Naive B cell (primary cell): ENCODE measurements around the gene IGF2R. TPM values are rescaled to one million over a fixed set of nuclear protein-coding genes. Genes with fewer than 3 reads are reported as not detected.
A peak's percentile ranks its signal among the peaks of the same experiment; 100 is the strongest.
"Not testable (repeated sequence)": the region's sequence is repeated elsewhere in the genome, so short reads cannot be mapped to it uniquely, and the experiment has no call there.

Experiments used
- ATAC-seq, 2 donors: fragments of 150-1000 bp; cut with Tn5 transposase; 2 replicates each; pipeline ENCODE4 v1.10.0; 2021; ENCODE audit warnings: low read depth in 2 of 2, mild to moderate bottlenecking in 2 of 2, moderate library complexity in 2 of 2
- DNase-seq: peaks from one replicate; pipeline ENCODE4 v3.0.0; 2022
- H3K27ac Mint-ChIP-seq, 6 donors: one replicate each; pipeline ENCODE4 v1.8.0; 2020 to 2022; ENCODE audit warnings: mild to moderate bottlenecking in 6 of 6, mixed read lengths in 6 of 6, moderate library complexity in 5 of 6, inconsistent platforms in 2 of 6
- H3K27me3 Mint-ChIP-seq, 3 donors: one replicate each; pipeline ENCODE4 v1.8.0; 2021 to 2022; ENCODE audit warnings: mixed read lengths in 3 of 3, mild to moderate bottlenecking in 1 of 3
- H3K36me3 Mint-ChIP-seq, 2 donors: one replicate each; pipeline ENCODE4 v1.8.0; 2020 to 2022; ENCODE audit warnings: mixed read lengths in 2 of 2, inconsistent platforms in 1 of 2, mild to moderate bottlenecking in 1 of 2
- H3K4me1 Mint-ChIP-seq, 3 donors: one replicate each; pipeline ENCODE4 v1.8.0; 2020 to 2022; ENCODE audit warnings: mixed read lengths in 3 of 3, inconsistent platforms in 1 of 3, mild to moderate bottlenecking in 1 of 3, moderate library complexity in 1 of 3
- H3K4me3 Mint-ChIP-seq, 8 donors: one replicate each; pipeline ENCODE4 v1.8.0; 2020 to 2022; ENCODE audit warnings: mild to moderate bottlenecking in 8 of 8, mixed read lengths in 8 of 8, moderate library complexity in 8 of 8, inconsistent platforms in 2 of 8
- H3K9me3 Mint-ChIP-seq, 7 donors: one replicate each; pipeline ENCODE4 v1.8.0; 2020 to 2022; ENCODE audit warnings: mixed read lengths in 7 of 7, mild to moderate bottlenecking in 5 of 7, inconsistent platforms in 2 of 7, moderate library complexity in 1 of 7
- polyA plus RNA-seq, 6 donors: library from polyadenylated mRNA; unstranded; fragments of 300-500 nt; fragmentation: Illumina TruSeq; gene quantifications; one replicate each; pipeline ENCODE4 v1.2.3, GENCODE V29; 2021; ENCODE audit warnings: low read depth in 6 of 6

IGF2R gene
- polyA plus RNA-seq, 6 donors from 2014 or later, result 2.3 to 12.1 (median 7.0) TPM

DNA sequence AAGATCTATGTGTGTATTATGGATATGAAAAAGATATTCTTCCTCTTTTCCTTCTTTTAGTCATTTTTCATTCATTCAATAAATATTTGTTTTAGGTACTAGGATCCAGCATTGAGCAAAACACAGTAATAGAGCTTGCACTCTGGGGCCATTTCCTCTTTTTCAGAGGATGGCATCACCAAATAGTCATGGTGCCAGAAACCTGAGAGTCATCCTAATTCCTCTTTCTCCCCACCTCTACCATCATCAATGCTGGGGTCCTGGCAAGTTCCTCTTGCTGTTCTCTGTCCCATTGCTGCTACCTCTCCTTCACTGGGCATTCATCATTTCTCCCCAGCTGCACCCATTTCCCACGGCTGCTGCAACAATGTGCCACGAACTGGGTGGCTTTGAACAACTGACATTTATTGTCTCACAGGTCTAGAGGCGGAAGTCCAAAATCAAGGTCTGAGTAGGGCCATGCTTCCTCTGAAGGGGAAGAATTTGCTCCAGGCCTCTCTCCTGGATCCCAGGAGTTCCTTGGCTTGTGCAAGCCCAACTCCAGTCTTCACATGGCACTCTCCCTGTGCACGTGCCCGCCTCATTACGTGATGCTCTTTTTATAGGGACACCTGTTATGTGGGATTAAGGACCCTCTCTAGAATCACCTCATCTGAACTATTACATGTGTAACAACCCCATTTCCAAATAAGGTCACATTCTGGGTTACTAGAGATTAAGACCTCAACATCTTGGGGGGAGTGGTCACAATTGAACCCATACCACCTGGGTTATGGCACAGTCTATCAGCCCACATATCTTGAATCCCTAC is 9.5 kb upstream of the IGF2R start:
- Mint-ChIP-seq H3K27me3 (peaks cover 5 to 8% (median 7%) of the 10 kb centered on the region in 3 donors), H3K9me3 (peaks cover 0 to 1% (median 0%) of the 10 kb centered on the region in 7 donors), H3K27ac (peak overlapping the region in 2 of 6 donors; percentile 68 to 86), H3K36me3 (no peaks in the 10 kb centered on the region), H3K4me3 (no peak overlapping the region), H3K4me1 (peaks cover 9 to 17% (median 14%) of the 10 kb centered on the region in 3 donors)
- DNase-seq, result peak; percentile 65
- ATAC-seq, result peak; percentile 100

- ATAC-seq, result no peak
- Mint-ChIP-seq H3K9me3 (peaks cover 0 to 1% (median 0%) of the 10 kb centered on the region in 7 donors), H3K4me3 (no peak overlapping the region)
Measured at GRCh38 chr6:159959976-159960384, 8.9 kb upstream of the IGF2R start.

GRCh38 chr6:159960485-159960884 is 8.4 kb upstream of the IGF2R start:
- H3K4me3 Mint-ChIP-seq, result no peak overlapping the region
- peaks cover 0 to 1% (median 0%) of the 10 kb centered on the region in 7 donors for H3K9me3 Mint-ChIP-seq
- ATAC-seq (no peak), DNase-seq (no peak)
- H3K27me3 Mint-ChIP-seq, result peaks cover 5 to 7% (median 6%) of the 10 kb centered on the region in 3 donors
- peaks cover 9 to 17% (median 14%) of the 10 kb centered on the region in 3 donors for H3K4me1 Mint-ChIP-seq
- H3K27ac Mint-ChIP-seq, result no peak overlapping the region
- H3K36me3 Mint-ChIP-seq, result no peaks in the 10 kb centered on the region

More at GRCh38 chr6:159959976-159960384, 8.9 kb upstream of the IGF2R start:
- peaks cover 5 to 8% (median 7%) of the 10 kb centered on the region in 3 donors for H3K27me3 Mint-ChIP-seq
- DNase-seq, result no peak
- peaks cover 9 to 17% (median 14%) of the 10 kb centered on the region in 3 donors for H3K4me1 Mint-ChIP-seq
- peak overlapping the region in 1 of 6 donors; percentile 11 for H3K27ac Mint-ChIP-seq
- H3K36me3 Mint-ChIP-seq, result no peaks in the 10 kb centered on the region

DNA sequence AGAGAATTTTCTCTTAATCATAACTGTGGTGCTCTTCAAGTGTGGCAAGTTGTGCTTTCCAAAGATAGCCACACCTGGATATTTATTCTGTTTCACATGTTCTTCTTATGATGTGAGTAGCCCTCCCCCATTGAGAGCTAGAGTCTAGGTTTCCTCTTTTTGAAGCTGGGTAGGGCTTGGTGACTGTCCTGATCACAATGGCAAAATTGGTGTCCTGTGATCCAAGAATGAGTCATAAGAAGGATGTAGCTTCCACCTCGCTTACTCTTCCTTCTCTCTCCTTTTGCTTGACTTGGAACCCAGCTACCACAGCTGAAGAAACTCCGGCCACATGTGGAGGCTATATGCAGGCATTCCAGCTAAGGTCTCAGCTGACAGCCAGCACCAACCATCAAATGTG is 7.4 kb upstream of the IGF2R start:
- peak overlapping the region in 2 of 6 donors; percentile 16 to 71 for H3K27ac Mint-ChIP-seq
- H3K4me3 Mint-ChIP-seq, result no peak overlapping the region
- no peak for DNase-seq
- peaks cover 0 to 7% (median 5%) of the 10 kb centered on the region in 3 donors for H3K27me3 Mint-ChIP-seq
- H3K9me3 Mint-ChIP-seq, result peaks cover 0 to 1% (median 0%) of the 10 kb centered on the region in 7 donors
- no peaks in the 10 kb centered on the region for H3K36me3 Mint-ChIP-seq
- peaks cover 9 to 17% (median 11%) of the 10 kb centered on the region in 3 donors for H3K4me1 Mint-ChIP-seq
- no peak for ATAC-seq

DNA sequence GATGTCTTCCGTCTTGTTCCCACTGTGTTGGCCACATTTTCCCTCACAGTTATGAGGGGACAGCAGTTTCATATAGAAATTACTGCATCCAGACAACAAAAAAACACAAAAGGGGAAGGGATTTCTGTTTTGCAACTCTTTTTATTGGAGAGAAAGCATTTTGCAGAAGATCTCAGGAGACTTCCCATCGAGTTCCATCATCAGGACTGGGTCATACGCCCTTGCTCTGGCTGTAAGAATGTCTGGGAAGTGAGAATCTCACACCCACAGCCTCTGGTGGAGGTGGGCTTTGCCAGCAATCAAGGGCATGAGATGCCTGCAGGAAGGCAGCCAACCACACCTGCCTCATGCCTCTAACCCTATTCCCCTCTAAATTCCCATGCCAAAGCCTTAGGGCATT is 5.8 kb upstream of the IGF2R start:
- Mint-ChIP-seq H3K9me3 (peaks cover 0 to 1% (median 0%) of the 10 kb centered on the region in 7 donors), H3K27ac (no peak overlapping the region), H3K27me3 (peaks cover 0 to 7% (median 5%) of the 10 kb centered on the region in 3 donors), H3K4me3 (no peak overlapping the region), H3K4me1 (peaks cover 10 to 17% (median 11%) of the 10 kb centered on the region in 3 donors), H3K36me3 (no peaks in the 10 kb centered on the region)
- ATAC-seq, result no peak
- no peak for DNase-seq

- Mint-ChIP-seq H3K4me3 (no peak overlapping the region), H3K27me3 (peaks cover 0 to 7% (median 5%) of the 10 kb centered on the region in 3 donors), H3K4me1 (peaks cover 7 to 13% (median 10%) of the 10 kb centered on the region in 3 donors), H3K36me3 (no peaks in the 10 kb centered on the region), H3K27ac (no peak overlapping the region), H3K9me3 (no peaks in the 10 kb centered on the region)
- ATAC-seq (no peak), DNase-seq (no peak)
Measured at GRCh38 chr6:159964046-159964445, 4.8 kb upstream of the IGF2R start.

DNA sequence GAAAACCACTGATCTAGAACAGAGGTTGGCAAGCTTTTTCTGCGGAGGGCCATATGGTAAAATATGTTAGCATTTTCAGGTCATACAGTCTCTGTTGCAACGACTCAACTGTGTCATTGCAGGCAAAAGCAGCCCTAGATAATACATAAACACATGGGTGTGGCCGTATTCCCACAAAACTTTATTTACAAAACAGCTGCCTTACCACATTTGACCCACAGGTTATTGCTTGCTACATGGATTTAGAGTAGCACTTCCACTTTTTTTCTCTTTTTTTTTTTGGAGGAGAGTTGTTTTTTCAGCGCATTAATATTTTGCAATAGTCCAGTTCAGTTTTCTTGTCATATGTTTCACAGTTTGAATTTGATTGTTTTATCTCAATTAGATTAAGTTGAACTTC is 2.5 kb upstream of the IGF2R start:
- ATAC-seq (no peak), DNase-seq (no peak)
- peaks cover 10 to 21% (median 12%) of the 10 kb centered on the region in 3 donors for H3K4me1 Mint-ChIP-seq
- H3K27ac Mint-ChIP-seq, result peak overlapping the region in 1 of 6 donors; percentile 15
- no peaks in the 10 kb centered on the region for H3K9me3 Mint-ChIP-seq
- H3K36me3 Mint-ChIP-seq, result no peaks in the 10 kb centered on the region
- H3K4me3 Mint-ChIP-seq, result peak overlapping the region in 1 of 8 donors; percentile 40
- peaks cover 0 to 5% (median 3%) of the 10 kb centered on the region in 3 donors for H3K27me3 Mint-ChIP-seq

- Mint-ChIP-seq H3K36me3 (no peaks in the 10 kb centered on the region), H3K27ac (peak overlapping the region in 2 of 6 donors; percentile 21 to 42), H3K27me3 (peaks cover 0 to 4% (median 3%) of the 10 kb centered on the region in 3 donors), H3K9me3 (no peaks in the 10 kb centered on the region), H3K4me1 (peaks cover 15 to 23% (median 18%) of the 10 kb centered on the region in 3 donors), H3K4me3 (peak overlapping the region in 2 of 8 donors; percentile 63 to 89)
- DNase-seq (no peak), ATAC-seq (no peak)
Measured at GRCh38 chr6:159966981-159967380, 1.9 kb upstream of the IGF2R start.

- H3K27me3 Mint-ChIP-seq, ATAC-seq, DNase-seq, H3K36me3 Mint-ChIP-seq, H3K9me3 Mint-ChIP-seq: not testable (repeated sequence)
- peak overlapping the region in 2 of 6 donors; percentile 42 to 72 for H3K27ac Mint-ChIP-seq
- H3K4me1 Mint-ChIP-seq, result peaks cover 17 to 23% (median 23%) of the 10 kb centered on the region in 3 donors
- H3K4me3 Mint-ChIP-seq, result peak overlapping the region in 4 of 8 donors; percentile 63 to 89 (median 86)
Measured at GRCh38 chr6:159967621-159968020, 1.3 kb upstream of the IGF2R start.

GRCh38 chr6:159969204-159969912 is 476 bp downstream of the IGF2R start:
- peak overlapping the region in 4 of 6 donors; percentile 64 to 92 (median 83) for H3K27ac Mint-ChIP-seq
- no peaks in the 10 kb centered on the region for H3K27me3 Mint-ChIP-seq
- ATAC-seq, result peak; percentile 57 to 62
- no peaks in the 10 kb centered on the region for H3K9me3 Mint-ChIP-seq
- H3K36me3 Mint-ChIP-seq, result no peaks in the 10 kb centered on the region
- peaks cover 30 to 36% (median 35%) of the 10 kb centered on the region in 3 donors for H3K4me1 Mint-ChIP-seq
- peak overlapping the region; percentile 82 to 96 (median 90) for H3K4me3 Mint-ChIP-seq
- DNase-seq, result no peak

DNA sequence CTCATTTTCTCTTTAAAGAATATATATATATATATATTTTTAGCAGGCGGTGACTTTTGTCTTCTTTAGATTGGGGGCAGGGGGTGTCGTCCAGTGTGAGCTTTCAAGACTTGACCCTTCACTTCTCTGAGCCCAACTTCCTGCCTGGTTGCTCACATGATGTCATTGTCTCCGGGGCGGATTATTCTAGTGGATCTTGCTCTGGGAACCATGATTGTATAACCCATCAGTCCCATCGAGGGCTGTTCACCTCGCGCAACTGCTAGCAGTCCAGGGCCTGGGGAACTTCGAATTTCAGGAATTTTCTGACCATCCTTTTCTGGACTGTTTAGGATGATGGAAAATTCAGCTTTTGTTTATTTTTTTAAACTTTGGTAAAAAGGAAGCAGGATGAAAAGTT is 1.0 kb downstream of the IGF2R start:
- Mint-ChIP-seq H3K4me3 (peak overlapping the region; percentile 82 to 96 (median 90)), H3K9me3 (no peaks in the 10 kb centered on the region), H3K27me3 (no peaks in the 10 kb centered on the region), H3K36me3 (no peaks in the 10 kb centered on the region), H3K4me1 (peaks cover 31 to 41% (median 39%) of the 10 kb centered on the region in 3 donors), H3K27ac (peak overlapping the region; percentile 5 to 92 (median 82))
- DNase-seq (no peak), ATAC-seq (no peak)

- H3K9me3 Mint-ChIP-seq, result no peaks in the 10 kb centered on the region
- H3K36me3 Mint-ChIP-seq, result no peaks in the 10 kb centered on the region
- no peak for DNase-seq
- H3K4me1 Mint-ChIP-seq, result peaks cover 35 to 46% (median 44%) of the 10 kb centered on the region in 3 donors
- no peak for ATAC-seq
- peak overlapping the region; percentile 82 to 96 (median 90) for H3K4me3 Mint-ChIP-seq
- H3K27ac Mint-ChIP-seq, result peak overlapping the region in 1 of 6 donors; percentile 7
- H3K27me3 Mint-ChIP-seq, result no peaks in the 10 kb centered on the region
Measured at GRCh38 chr6:159970659-159971063, 1.8 kb downstream of the IGF2R start.
